Mucosa of stomach (tissue), 1 donor: ENCODE results near the gene ANKRD61.
"Not testable (repeated sequence)": the region's sequence is repeated elsewhere in the genome, so short reads cannot be mapped to it uniquely, and the experiment has no call there.

Source experiments
- H3K27me3 ChIP-seq: one replicate; pipeline ENCODE4 v1.7.0; 2013; ENCODE audit warnings: mild to moderate bottlenecking, low read length; ENCODE audit not compliant: control insufficient read depth, insufficient read depth
- H3K36me3 ChIP-seq: one replicate; pipeline ENCODE4 v1.7.0; 2013; ENCODE audit warnings: low read length; ENCODE audit not compliant: control insufficient read depth, insufficient read depth
- H3K4me1 ChIP-seq: one replicate; pipeline ENCODE4 v1.7.0; 2013; ENCODE audit warnings: mild to moderate bottlenecking, low read length; ENCODE audit not compliant: control insufficient read depth, insufficient read depth
- H3K4me3 ChIP-seq: one replicate; pipeline ENCODE4 v1.7.0; 2013; ENCODE audit warnings: low read length
- H3K9ac ChIP-seq: one replicate; pipeline ENCODE4 v1.7.0; 2013; ENCODE audit warnings: mild to moderate bottlenecking, low read length, moderate library complexity
- H3K9me3 ChIP-seq: one replicate; pipeline ENCODE4 v1.7.0; 2013; ENCODE audit warnings: mild to moderate bottlenecking, low read length, moderate library complexity; ENCODE audit not compliant: control insufficient read depth
- donor health status: Pancreatic carcinoma.

Gene ANKRD61

DNA sequence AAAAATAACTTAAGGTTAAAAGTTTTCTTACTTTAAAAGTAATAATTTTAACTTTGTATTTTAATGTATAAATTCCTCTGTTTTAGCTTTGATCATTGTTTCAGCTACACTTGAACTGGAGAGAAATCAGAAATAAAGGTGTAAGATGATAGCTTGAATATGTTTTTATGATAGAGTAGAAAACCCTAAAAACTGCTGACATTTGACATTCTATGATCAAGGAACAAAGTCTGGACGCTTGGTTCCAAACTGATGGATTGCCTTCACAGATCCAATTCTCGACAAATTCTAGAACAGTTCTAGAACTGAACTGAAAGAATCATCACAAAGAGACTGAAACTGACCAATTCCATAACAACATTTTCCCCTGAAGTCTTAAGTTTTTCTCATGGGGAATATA, at the start of gene ANKRD61:
TSS of gene ANKRD61 (plus strand) at position 389 of the 400 bp plus-strand sequence. CDS start at position 389, 0 bp downstream.
- Histone ChIP-seq H3K9me3 (no peaks in the 10 kb centered on the region), H3K27me3 (no peaks in the 10 kb centered on the region), H3K36me3 (peaks cover 25% of the 10 kb centered on the region), H3K4me3 (no peak within 1 kb of the TSS), H3K9ac (no peak within 1 kb of the TSS), H3K4me1 (peaks cover 10% of the 10 kb centered on the region)

DNA sequence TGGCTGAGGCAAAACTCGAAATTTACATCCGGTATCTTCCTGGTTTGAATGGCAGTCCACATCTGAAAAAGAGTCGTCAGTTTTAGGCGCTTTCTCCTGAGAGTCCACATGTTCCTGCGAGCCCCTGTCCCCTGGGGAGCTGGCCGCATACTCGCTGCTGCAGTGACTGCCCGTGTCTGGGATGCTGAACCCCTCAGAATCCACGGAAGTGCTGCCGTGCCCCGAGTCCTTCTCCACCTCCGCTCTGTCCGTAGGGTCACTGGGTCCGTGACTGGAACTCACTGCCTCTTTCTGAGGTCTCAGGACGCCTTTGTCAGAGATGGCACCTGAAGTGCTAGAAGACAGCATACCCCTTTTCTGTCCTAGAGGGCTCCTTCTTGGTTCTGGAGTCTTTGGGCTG, 44.1 kb upstream of the ANKRD61 start:
- not testable (repeated sequence) for H3K4me1 ChIP-seq, H3K4me3 ChIP-seq, H3K27me3 ChIP-seq, H3K36me3 ChIP-seq, H3K9me3 ChIP-seq, H3K9ac ChIP-seq

DNA sequence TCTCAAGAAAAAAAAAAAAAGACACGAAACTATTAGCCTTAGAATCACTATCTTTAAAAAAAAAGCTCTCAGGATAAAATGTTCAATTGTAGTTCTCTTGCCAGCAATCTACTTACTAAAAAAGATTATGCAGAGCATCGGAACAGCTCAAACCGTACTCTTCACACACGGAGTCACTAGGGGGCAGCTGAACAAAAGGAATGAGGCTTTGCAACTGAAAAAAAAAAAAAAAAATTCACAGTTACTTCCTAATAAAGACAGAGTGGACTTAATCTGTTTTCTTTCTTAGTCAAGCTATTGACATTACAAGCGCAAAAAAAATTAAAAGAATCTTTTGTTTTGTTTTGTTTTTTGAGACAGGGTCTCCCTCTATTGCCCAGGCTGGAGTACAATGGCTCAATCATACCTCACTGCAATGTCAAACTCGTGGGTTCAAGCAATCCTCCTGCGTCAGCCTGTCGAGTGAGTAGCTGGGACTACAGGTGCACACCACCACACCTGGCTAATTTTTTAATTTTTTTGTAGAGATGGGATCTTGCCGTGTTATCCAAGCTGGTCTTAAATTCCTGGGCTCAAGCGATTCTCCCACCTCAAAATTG, 33.9 kb upstream of the ANKRD61 start:
- no peak overlapping the region for H3K9ac ChIP-seq
- H3K36me3 ChIP-seq, result no peaks in the 10 kb centered on the region
- no peaks in the 10 kb centered on the region for H3K9me3 ChIP-seq
- no peaks in the 10 kb centered on the region for H3K27me3 ChIP-seq
- no peaks in the 10 kb centered on the region for H3K4me1 ChIP-seq
- H3K4me3 ChIP-seq, result no peak overlapping the region

DNA sequence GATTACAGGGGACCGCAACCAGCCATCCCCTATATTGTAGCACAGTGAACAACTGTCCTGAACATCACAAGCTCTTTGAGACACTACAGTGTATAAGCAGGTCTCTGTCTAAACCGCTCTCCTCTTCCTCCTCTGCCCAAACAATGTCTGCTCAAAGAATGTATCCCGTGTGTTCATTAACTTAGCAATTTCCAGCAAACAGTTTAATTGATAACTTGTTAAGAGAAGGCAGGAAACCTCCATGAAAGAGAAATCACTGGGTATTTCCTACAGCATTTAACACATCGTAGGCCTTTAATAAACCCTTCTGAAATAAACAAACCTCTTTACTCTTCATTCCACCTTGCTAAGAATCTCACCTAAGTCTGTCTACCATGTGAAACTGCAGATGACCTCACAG, 23.8 kb upstream of the ANKRD61 start:
- peaks cover 13% of the 10 kb centered on the region for H3K4me1 ChIP-seq
- no peaks in the 10 kb centered on the region for H3K36me3 ChIP-seq
- no peaks in the 10 kb centered on the region for H3K27me3 ChIP-seq
- no peak overlapping the region for H3K9ac ChIP-seq
- no peak overlapping the region for H3K4me3 ChIP-seq
- H3K9me3 ChIP-seq, result no peaks in the 10 kb centered on the region

DNA sequence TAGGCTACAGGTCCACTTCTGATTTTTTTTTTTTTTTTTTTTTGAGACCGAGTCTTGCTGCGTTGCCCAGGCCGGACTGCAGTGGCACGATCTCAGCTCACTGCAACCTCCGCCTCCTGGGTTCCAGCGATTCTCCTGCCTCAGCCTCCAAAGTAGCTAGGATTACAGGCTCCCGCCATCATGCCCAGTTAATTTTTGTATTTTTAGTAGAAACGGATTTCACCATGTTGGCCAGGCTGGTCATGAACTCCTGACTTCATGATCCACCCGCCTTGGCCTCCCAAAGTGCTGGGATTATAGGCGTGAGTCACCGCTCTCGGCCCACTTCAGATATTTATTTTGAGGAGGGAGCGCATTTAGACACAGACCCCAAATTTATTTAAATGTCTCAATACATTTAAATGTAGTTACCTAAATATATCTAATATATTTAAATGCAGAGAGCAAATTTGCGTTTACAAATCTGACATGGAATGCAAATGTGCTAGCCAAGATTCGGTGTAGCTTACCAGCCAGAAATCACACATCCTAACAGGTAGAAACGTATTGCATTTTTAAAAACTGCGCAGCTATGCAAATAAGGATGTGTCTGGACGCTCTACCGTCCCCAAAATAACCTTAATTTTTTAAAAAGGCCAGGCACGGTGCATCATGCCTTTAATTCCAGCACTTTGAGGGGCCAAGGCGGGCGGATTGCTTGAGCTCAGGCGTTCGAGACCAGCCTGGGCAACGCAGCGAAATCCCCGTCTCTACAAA, 23.2 kb upstream of the ANKRD61 start:
- H3K27me3 ChIP-seq, H3K4me3 ChIP-seq, H3K9me3 ChIP-seq, H3K36me3 ChIP-seq: not testable (repeated sequence)
- Histone ChIP-seq H3K4me1 (peaks cover 19% of the 10 kb centered on the region), H3K9ac (peak overlapping the region; percentile 39)

DNA sequence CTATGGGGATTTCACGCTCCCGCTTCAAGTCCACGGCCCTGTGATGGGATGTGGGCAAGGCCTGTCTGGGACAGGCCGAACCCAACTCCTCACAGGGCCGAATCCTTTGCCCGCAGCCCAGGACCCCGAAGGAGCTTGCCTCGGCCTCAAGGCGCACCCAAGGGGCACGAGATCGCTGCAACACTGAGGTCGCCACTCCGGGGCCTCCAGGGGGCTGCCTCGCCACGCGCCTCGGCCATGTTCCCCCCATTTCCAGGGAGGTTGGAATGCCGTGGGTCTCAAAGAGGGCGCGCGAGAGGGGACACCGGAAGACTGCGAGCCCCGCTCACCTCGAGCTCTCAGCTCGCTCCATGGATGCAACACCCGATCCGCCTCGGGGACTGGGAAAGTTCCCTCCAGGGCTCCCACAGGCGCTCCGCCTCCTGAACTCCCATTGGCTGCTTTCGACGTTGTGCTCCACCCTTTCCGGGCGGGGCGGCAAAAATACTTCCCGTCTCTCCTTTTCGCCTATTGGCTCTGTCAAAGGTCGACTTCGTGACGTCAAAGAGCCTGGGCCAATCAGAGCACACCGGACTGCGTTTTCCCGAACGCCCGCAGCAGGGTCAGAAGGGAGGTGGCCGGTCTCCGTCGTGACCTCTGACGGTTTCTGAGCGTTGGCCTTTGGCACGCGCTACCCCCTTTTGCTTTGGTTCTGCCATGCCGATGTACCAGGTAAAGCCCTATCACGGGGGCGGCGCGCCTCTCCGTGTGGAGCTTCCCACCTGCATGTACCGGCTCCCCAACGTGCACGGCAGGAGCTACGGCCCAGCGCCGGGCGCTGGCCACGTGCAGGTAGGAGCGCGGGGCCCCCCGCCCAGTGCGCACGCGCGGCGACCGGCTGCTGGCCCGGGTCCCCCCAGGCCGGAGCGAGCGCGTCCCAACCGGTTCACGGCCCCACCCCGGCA, 22.2 kb upstream of the ANKRD61 start, which contains the start of the genes AIMP2 and PMS2:
TSS of gene AIMP2 (plus strand) at position 605 of the 944 bp plus-strand sequence. CDS start at position 697, 92 bp downstream.
TSS of gene PMS2 (minus strand) at position 382 of the 944 bp plus-strand sequence. CDS start at position 352, 30 bp downstream.
- no peaks in the 10 kb centered on the region for H3K27me3 ChIP-seq
- H3K9me3 ChIP-seq, result no peaks in the 10 kb centered on the region
- H3K4me3 ChIP-seq, result peak within 1 kb of the TSS; percentile 84
- peaks cover 27% of the 10 kb centered on the region for H3K4me1 ChIP-seq
- peak within 1 kb of the TSS; percentile 59 for H3K9ac ChIP-seq
- H3K36me3 ChIP-seq, result no peaks in the 10 kb centered on the region

DNA sequence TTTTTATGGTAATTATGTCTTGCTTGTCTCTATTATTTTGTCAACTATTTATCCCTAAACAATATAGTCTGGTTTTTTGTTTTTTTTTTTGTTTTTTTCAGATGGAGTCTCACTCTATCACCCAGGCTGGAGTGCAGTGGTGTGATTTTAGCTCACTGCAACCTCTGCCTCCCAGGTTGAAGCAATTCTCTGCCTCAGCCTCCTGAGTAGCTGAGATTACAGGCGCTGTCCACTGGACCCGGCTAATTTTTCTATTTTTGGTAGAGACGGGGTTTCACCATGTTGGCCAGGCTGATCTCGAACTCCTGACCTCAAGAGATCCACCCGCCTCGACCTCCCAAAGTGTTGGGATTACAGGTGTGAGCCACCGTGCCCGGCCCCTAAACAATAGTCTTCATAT, 20.8 kb upstream of the ANKRD61 start:
- H3K9me3 ChIP-seq, H3K27me3 ChIP-seq, H3K36me3 ChIP-seq, H3K9ac ChIP-seq, H3K4me3 ChIP-seq: not testable (repeated sequence)
- H3K4me1 ChIP-seq, result peaks cover 27% of the 10 kb centered on the region

DNA sequence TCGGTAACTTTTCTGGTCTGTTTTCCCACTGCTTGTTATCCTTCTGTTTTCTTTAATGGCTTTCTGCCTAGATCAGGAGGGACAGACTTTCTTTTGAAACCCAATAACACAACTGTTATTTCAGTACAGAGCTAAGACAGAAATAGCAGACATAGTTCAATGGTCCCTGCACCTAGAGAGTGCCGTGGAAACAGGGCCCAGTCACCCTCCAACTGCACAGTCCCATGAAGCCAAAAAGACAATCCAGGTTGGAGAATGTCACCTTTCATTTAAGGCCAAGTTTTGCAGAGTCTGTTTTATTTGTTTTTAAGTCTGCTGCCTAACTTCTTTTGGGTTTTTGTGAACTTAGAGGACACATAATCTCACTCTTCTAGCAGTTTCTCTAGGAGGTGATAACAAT, 19.6 kb upstream of the ANKRD61 start:
- Histone ChIP-seq H3K9ac (no peak overlapping the region), H3K4me1 (peaks cover 33% of the 10 kb centered on the region)

DNA sequence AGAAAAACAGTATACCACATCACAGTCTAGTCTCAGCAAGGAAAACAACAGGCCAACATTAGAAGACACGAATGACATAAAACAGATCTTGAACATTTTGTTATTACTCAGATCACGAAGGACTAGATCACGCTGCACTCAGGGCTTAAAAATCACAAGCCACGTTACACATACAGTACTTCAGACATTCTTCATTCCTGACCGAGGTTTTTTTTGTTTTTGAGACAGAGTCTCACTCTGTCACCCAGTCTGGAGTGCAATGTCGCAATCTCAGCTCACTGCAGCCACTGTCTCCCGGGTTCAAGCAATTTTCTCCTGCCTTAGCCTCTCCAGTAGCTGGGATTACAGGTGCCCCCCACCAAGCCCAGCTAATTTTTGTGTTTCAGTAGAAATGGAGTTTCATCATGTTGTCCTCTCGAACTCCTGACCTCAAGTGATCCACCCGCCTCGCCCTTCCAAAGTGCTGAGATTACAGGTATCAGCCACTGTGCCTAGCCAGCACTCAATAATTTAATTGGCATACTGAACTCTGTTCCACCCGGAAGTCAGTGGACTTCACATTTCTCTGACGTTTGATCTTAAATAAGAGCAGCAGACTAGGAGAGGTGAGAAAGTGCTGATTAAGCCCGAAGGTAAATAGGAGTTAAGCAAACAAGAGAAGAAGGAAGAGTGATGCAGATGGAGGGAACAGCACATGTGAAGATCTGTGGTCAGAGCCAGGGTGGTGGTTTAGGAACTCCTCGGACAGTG, 18.6 kb upstream of the ANKRD61 start:
- H3K4me3 ChIP-seq, result no peak overlapping the region
- no peak overlapping the region for H3K9ac ChIP-seq
- no peaks in the 10 kb centered on the region for H3K9me3 ChIP-seq
- H3K27me3 ChIP-seq, result no peaks in the 10 kb centered on the region
- H3K36me3 ChIP-seq, result no peaks in the 10 kb centered on the region
- peaks cover 33% of the 10 kb centered on the region for H3K4me1 ChIP-seq

More for the DNA sequence above, 19.6 kb upstream of the ANKRD61 start:
- H3K9me3 ChIP-seq, result no peaks in the 10 kb centered on the region
- no peaks in the 10 kb centered on the region for H3K27me3 ChIP-seq
- H3K36me3 ChIP-seq, result no peaks in the 10 kb centered on the region
- no peak overlapping the region for H3K4me3 ChIP-seq

DNA sequence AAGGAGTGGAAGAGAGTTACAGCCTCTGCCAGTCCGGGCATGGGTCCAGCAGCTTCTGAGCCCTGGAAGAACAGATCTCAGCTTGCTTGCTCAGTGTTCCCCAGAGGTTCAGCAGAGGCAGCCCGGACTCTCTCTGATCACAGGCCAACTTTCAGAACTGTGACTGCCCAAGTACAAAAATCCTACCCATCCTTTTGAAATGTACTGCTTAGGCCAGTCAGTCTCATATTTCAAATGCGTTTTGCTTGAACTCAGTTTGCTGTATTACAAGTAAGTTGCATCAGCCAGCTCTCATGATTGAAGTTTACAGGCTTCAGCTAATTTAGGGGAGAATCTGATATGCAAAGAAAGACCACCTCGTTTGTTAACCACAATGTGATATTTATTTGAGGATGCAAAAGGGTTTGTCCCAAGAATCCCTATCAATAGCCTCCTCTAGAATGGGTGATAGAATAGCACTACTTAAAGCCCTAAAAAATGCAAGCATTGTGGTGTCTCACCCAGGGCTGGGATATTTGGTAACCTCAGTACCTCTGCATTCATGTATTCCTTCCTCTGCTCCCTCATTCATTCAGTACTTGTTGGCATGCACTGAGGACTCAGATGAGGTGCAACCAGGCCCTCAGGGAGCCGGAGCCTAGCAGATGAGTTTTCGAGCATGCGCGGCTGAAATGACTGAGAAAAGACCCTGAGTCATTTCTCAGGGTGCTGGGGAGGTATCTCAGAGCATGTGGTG, 15.1 kb upstream of the ANKRD61 start:
- no peak overlapping the region for H3K9ac ChIP-seq
- no peaks in the 10 kb centered on the region for H3K36me3 ChIP-seq
- no peaks in the 10 kb centered on the region for H3K9me3 ChIP-seq
- no peak overlapping the region for H3K4me3 ChIP-seq
- H3K27me3 ChIP-seq, result no peaks in the 10 kb centered on the region
- H3K4me1 ChIP-seq, result peaks cover 27% of the 10 kb centered on the region

DNA sequence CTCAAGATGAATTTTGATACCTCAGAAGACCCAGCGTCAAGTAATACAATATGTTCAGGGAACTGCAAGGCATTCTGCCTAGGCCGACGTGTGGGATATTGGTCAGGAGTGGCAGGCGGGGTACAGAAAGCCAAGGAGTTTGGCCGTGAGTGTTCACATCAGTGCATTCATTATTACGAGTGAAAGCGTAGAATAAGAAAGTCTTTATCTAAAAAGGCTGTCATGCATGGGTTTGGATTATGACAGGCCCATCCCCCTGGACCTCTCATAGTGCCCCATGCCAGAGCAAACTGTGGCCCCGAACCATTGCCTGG, 14.6 kb upstream of the ANKRD61 start:
- H3K36me3 ChIP-seq, result no peaks in the 10 kb centered on the region
- H3K27me3 ChIP-seq, result no peaks in the 10 kb centered on the region
- no peaks in the 10 kb centered on the region for H3K9me3 ChIP-seq
- H3K4me3 ChIP-seq, result no peak overlapping the region
- no peak overlapping the region for H3K9ac ChIP-seq
- peaks cover 27% of the 10 kb centered on the region for H3K4me1 ChIP-seq
